ENCODE data around the gene ASB13. TPM values are rescaled to one million over a fixed set of nuclear protein-coding genes. Genes with fewer than 3 reads are reported as not detected.

Gene ASB13
- total and polyA plus RNA-seq, 2 of the 13 experiments (the other 11 are each of a cell fraction or from before 2014, with no cell fraction given): 9.3 to 15.4 TPM

DNA sequence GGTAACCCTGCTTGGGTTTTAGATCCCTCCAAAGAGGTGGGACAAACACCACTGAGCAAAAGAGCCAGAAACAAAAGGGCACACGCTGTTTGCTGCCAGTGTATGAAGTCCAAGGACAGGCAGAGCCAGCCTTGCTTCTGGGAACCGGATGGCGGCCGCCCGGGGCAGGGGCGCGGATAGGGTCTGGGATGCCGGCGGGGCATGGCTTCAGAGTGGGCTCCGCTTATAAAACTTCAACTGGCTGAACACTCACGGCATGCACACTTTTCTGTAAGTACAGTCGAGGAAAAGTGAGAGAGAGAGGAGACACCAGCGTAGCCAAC is 62.6 kb downstream of the ASB13 start (continued):
- peak; percentile 46; the same call in 1 of the 2 replicates for TF ChIP-seq ARID5B (CRISPR knock-in tag; IDR thresholded peaks at IDR 0.05)
- TF ChIP-seq ELF3 (CRISPR knock-in tag; IDR thresholded peaks at IDR 0.05): peak; percentile 63; the same call in 1 of the 2 replicates
- TF ChIP-seq CBX2 (IDR thresholded peaks at IDR 0.05; ENCODE audit: low read depth, low read length): no peak
- no peak for TF ChIP-seq CBX2 (CRISPR knock-in tag; IDR thresholded peaks at IDR 0.05; ENCODE audit: low read depth)

GRCh38 chr10:5603091-5603847 is 63.1 kb downstream of the ASB13 start:
- ChIA-PET CTCF (ENCODE audit: low intra/inter-chr PET ratio, low total read pairs) (no interaction called here), POLR2A (no interaction called here)
- Histone ChIP-seq H4K20me1 (ENCODE audit: insufficient read depth, low read length) (no peaks in the 10 kb centered on the region), H3K36me3 (replicated peaks in 1 of 2; ENCODE audit: control insufficient read depth in 1 of 2, insufficient read depth in 2 of 2, low read length in 2 of 2) (no peaks in the 10 kb centered on the region), H3K9ac (ENCODE audit: insufficient read depth, low read depth, low read length) (no peak overlapping the region), H3K79me2 (ENCODE audit: insufficient read depth, low read length) (no peaks in the 10 kb centered on the region), H3K4me3 (replicated peaks in 1 of 3; ENCODE audit: insufficient read depth in 1 of 3, low read depth in 2 of 3, low read length in 3 of 3) (no peak overlapping the region), H2AFZ (ENCODE audit: low read length) (no peak overlapping the region), H3K27ac (ENCODE audit: extremely low read length, insufficient read depth, low read length) (no peak overlapping the region), H3K27me3 (ENCODE audit: control insufficient read depth in 1 of 2, insufficient read depth in 2 of 2, low read length in 2 of 2) (no peaks in the 10 kb centered on the region), H3K9me3 (ENCODE audit: low read length) (no peaks in the 10 kb centered on the region), H3K4me1 (ENCODE audit: insufficient read depth, low read length) (peaks cover 73% of the 10 kb centered on the region), H3K4me2 (ENCODE audit: low read depth, low read length) (peak overlapping the region; percentile 33)
- no TSS peak for BruUV-seq (replicated peaks)
- peak; percentile 61 for ATAC-seq
- FAIRE-seq: no peak
- 58% methylated on average over 10 of the region's 14 CpGs for WGBS (ENCODE audit: low lambda C conversion rate)
- DNase-seq (ENCODE audit: low spot score): no peak
- intact Hi-C loops (cut with micrococcal nuclease; ENCODE audit: unreplicated experiment) (no loop called here), in situ Hi-C loops (cut with HindIII; ENCODE audit: extremely low pct_ligation_motif_present, low pct_unique_long_range_greater_than_20kb) (loop anchor here (25.0 kb wide), 1 partner anchor 791 kb away; no protein-coding TSS in a partner anchor)
- TF ChIP-seq ZNF251 (CRISPR knock-in tag; IDR thresholded peaks at IDR 0.05) (no peak), ZNF333 (CRISPR knock-in tag; IDR thresholded peaks at IDR 0.05; ENCODE audit: borderline replicate concordance) (0 out of 2 replicates have a peak, but pooled peaks have one; percentile 21), NCOR1 (IDR thresholded peaks at IDR 0.05; ENCODE audit: borderline replicate concordance, low read length) (0 out of 2 replicates have a peak, but pooled peaks have one; percentile 23), MBNL3 (CRISPR knock-in tag; conservative IDR thresholded peaks at IDR 0.05) (no peak), ZNF264 (CRISPR knock-in tag; IDR thresholded peaks at IDR 0.05) (peak; percentile 100), ZFP1 (CRISPR knock-in tag; IDR thresholded peaks at IDR 0.05) (no peak), ZNF501 (CRISPR knock-in tag; IDR thresholded peaks at IDR 0.05) (peak; percentile 14; the same call in 1 of the 2 replicates), DR1 (CRISPR knock-in tag; IDR thresholded peaks at IDR 0.05) (no peak), ZNF782 (CRISPR knock-in tag; IDR thresholded peaks at IDR 0.05; ENCODE audit: borderline replicate concordance) (no peak), ATF7 (IDR thresholded peaks at IDR 0.05) (no peak), ATF7 (CRISPR knock-in tag; IDR thresholded peaks at IDR 0.05) (no peak)
- TF ChIP-seq, protein P1, sequence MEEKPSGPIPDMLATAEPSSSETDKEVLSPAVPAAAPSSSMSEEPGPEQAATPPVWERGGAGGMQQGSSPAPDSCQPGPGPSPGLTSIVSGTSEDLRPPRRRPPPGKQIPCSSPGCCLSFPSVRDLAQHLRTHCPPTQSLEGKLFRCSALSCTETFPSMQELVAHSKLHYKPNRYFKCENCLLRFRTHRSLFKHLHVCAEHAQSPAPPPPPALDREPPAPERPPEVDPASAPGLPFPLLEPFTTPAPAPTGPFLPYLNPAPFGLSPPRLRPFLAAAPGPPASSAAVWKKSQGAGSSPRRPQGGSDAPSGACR (CRISPR knock-in tag; IDR thresholded peaks at IDR 0.05): no peak
- TF ChIP-seq, protein P2, sequence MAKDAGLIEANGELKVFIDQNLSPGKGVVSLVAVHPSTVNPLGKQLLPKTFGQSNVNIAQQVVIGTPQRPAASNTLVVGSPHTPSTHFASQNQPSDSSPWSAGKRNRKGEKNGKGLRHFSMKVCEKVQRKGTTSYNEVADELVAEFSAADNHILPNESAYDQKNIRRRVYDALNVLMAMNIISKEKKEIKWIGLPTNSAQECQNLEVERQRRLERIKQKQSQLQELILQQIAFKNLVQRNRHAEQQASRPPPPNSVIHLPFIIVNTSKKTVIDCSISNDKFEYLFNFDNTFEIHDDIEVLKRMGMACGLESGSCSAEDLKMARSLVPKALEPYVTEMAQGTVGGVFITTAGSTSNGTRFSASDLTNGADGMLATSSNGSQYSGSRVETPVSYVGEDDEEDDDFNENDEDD (CRISPR knock-in tag; IDR thresholded peaks at IDR 0.05; ENCODE audit: borderline replicate concordance): no peak
- TF ChIP-seq, protein P3, sequence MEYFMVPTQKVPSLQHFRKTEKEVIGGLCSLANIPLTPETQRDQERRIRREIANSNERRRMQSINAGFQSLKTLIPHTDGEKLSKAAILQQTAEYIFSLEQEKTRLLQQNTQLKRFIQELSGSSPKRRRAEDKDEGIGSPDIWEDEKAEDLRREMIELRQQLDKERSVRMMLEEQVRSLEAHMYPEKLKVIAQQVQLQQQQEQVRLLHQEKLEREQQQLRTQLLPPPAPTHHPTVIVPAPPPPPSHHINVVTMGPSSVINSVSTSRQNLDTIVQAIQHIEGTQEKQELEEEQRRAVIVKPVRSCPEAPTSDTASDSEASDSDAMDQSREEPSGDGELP (IDR thresholded peaks at IDR 0.05; ENCODE audit: borderline replicate concordance, low read depth): no peak
